ENCODE measurements around the gene GP1BA. TPM values are rescaled to one million over a fixed set of nuclear protein-coding genes. Genes with fewer than 3 reads are reported as not detected.

The GP1BA gene
- total RNA-seq, 1 donor from 2014 or later: not detected

DNA sequence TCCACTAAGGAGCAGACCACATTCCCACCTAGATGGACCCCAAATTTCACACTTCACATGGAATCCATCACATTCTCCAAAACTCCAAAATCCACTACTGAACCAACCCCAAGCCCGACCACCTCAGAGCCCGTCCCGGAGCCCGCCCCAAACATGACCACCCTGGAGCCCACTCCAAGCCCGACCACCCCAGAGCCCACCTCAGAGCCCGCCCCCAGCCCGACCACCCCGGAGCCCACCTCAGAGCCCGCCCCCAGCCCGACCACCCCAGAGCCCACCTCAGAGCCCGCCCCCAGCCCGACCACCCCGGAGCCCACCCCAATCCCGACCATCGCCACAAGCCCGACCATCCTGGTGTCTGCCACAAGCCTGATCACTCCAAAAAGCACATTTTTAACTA is 1.6 kb downstream of the GP1BA start:
- intact Hi-C loops (cut with DNase I): no loop called here
- no peak for DNase-seq (ENCODE audit: low spot score)

DNA sequence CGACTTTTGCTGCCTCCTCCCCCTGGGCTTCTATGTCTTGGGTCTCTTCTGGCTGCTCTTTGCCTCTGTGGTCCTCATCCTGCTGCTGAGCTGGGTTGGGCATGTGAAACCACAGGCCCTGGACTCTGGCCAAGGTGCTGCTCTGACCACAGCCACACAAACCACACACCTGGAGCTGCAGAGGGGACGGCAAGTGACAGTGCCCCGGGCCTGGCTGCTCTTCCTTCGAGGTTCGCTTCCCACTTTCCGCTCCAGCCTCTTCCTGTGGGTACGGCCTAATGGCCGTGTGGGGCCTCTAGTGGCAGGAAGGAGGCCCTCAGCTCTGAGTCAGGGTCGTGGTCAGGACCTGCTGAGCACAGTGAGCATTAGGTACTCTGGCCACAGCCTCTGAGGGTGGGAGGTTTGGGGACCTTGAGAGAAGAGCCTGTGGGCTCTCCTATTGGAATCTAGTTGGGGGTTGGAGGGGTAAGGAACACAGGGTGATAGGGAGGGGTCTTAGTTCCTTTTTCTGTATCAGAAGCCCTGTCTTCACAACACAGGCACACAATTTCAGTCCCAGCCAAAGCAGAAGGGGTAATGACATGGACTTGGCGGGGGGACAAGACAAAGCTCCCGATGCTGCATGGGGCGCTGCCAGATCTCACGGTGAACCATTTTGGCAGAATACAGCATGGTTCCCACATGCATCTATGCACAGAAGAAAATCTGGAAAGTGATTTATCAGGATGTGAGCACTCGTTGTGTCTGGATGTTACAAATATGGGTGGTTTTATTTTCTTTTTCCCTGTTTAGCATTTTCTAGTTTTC is 2.3 kb downstream of the GP1BA start:
- DNase-seq (ENCODE audit: low spot score): no peak
- intact Hi-C loops (cut with DNase I): no loop called here

DNA sequence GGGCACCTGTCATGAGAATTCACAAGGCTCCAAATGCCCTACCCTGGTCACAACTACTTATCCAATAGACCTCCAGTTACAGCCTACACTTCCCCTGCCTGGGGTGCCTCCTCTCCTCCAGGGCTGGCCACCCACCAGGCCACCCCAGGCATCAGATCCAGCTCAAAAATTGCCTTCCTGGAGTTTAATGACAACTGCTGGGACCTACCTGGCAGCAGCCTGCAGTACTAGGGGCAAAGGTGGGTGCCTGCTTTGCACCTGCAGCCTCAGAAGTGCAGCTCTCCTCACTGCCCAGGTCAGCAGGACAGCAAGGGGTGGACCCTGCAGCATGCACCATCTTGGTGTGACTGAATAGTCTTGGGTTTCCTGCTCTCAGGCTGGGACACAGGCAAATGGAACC is 3.6 kb downstream of the GP1BA start:
- intact Hi-C loops (cut with DNase I): no loop called here

DNA sequence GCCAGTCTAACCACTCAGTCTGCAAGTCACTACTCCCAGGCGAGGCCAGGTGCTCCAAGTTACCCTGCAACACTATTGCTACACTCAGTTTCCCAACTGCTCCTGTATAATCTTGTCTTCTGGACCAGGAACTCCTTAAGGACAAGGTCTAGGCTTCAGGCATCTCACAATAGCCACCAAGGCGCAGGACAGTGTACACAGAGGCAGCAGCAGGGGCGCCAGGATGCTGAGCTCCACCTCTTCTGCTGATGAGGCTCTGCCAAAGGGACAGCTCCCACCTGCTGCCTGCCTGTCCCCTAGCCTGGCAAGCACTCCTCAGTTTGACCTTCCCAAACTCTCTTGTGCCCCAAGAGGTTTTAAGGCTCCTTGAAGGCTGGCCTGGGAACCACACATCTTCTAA is 4.4 kb downstream of the GP1BA start:
- intact Hi-C loops (cut with DNase I): no loop called here
- DNase-seq (ENCODE audit: low spot score): no peak

More for the DNA sequence above, 3.6 kb downstream of the GP1BA start:
- DNase-seq (ENCODE audit: low spot score): no peak

DNA sequence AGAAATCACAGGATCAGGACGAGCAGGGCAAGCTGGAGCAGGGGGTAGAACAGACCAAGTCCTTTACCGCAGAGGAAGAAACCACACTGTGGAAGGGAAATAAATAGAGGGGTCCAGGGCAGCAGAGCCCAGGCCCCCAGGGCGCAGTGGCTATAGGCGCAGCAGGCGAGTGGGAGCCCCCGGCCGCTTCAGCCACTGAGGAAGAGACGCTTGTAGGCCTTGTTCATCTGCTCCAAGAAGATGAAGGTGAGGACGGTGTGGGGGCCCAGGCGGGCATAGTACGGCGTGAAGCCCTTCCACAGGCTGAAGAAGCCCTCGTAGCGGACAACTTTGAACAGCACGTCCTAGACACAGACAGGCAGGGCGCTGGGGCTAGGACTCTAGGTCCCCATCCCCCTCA is 5.5 kb downstream of the GP1BA start:
- intact Hi-C loops (cut with DNase I): no loop called here
- no peak for DNase-seq (ENCODE audit: low spot score)

DNA sequence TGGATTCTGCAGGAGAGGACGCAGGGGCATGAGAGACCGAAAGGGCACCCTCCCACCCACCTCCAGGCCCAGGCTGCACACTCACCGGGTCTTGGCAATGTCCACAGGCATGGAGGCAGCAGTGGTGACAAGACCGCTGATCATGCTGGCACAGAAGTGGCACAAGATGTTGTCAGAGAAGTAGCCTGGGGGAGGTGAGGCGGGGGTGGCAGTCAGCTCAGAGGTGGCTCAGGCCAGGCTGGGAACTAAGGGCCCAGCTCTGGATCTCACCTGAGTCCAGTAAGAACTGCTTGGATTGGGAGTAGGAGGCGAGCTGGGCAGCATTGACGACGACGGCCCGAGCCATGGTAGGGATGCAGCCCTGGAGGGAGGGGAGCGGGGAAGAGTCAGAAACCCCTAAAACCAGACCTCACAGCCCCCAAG is 6.0 kb downstream of the GP1BA start:
- DNase-seq (ENCODE audit: low spot score): no peak
- intact Hi-C loops (cut with DNase I): no loop called here

DNA sequence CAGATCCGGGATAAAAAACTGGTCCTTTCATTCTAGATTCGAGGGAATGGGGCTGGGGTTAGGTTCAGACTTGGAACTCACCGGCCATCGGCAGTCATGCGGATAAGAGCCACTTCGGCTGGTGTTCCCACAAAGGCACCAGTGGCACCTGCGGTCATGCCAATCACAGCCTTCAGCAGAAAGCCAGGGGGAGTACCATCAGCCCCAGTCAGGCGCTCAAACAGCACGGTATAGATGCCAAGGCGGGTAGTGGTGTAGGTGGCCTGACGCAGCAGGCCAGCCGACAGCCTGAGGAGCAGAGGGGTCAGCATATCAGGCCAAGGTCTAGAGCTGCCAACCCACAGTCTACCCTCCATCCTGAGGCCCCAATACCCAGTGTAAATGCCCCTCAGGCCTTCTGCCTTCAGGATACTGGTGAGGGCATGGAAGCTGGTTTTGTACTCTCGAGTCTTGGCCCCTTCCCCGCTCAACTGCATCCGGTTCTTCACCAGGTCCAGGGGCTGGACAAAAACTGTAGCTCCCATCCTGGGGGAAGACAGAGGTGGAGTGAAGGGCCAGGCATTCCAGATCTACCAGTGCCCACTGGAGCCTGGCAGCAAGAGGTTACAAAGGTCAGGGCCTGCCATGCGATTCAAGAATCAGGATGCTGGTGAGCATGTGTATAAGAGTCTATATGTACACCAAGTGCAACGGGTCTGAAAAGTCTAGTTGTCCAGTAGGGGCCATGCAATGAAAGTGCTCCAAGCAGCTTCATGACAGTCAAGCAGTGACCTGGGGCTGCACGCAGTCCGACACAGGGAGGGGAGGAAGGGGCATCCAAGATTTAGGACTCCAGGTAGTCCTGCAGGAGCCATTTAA is 6.8 kb downstream of the GP1BA start:
- intact Hi-C loops (cut with DNase I): no loop called here
- DNase-seq (ENCODE audit: low spot score): no peak

DNA sequence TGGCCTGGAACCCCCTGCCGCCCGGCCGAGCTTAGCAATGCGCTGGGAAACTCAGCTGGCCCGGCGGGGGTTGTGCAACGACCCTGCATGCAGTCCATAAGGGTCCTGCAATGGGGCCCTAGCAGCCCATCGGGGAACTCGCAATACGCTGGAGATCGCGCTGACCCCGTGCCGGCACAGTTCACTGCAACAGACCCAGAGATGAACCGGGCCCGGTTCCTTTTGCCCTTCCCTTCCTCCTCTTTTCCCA is 7.4 kb downstream of the GP1BA start:
- no peak for DNase-seq (ENCODE audit: low spot score)
- intact Hi-C loops (cut with DNase I): no loop called here

DNA sequence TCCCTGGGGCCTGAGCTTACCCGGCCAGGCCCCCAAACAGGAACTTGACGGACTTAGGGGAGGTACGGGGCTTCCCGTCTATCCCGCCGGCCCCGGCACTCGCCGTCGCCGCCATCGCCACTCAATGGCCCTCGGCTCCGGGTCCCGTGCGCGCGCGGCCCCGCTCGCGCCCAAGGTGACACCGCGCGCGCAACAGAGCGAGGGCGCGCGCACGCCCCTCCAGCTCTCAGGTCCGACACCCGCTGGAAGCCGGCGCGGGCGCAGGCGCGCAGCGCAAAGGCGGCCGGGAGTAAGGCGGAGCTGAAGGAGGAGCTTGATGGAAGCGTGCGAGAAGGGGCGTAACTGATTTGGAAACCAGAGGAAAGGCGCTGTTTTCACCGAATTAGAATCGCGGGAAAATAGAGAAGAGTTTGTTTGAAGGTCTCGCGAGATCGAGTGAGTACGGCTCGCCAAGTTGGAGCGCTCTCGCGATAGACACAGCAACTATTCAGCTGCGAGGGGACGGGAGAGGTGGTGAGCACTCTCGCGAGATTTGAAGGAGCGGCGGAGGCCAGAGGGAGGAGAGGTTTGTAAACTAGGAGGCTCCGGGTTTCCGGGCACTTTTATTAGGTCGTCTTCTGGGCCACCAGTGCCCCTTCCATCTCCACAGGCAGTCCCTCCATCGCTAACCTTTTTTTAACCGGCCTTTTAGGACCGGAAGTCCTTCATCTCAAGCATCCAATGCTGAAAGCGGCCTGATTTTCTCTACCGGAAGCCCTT is 7.9 kb downstream of the GP1BA start, which contains the start of the genes RNF167 and SLC25A11:
Gene RNF167, plus strand, starts transcription at position 473 of the 759 bp plus-strand sequence. CDS start 642 bp downstream, outside the sequence.
Gene SLC25A11, minus strand, starts transcription at position 251 of the 759 bp plus-strand sequence. Its CDS starts 136 bp downstream, at position 115.
- peak; percentile 97 for DNase-seq (ENCODE audit: low spot score)
- intact Hi-C loops (cut with DNase I): loop anchor here (1.0 to 5.0 kb wide), 4 partner anchors 8 to 57 kb away; partner anchors contain the start of genes INCA1, KIF1C, PFN1 and SPAG7

DNA sequence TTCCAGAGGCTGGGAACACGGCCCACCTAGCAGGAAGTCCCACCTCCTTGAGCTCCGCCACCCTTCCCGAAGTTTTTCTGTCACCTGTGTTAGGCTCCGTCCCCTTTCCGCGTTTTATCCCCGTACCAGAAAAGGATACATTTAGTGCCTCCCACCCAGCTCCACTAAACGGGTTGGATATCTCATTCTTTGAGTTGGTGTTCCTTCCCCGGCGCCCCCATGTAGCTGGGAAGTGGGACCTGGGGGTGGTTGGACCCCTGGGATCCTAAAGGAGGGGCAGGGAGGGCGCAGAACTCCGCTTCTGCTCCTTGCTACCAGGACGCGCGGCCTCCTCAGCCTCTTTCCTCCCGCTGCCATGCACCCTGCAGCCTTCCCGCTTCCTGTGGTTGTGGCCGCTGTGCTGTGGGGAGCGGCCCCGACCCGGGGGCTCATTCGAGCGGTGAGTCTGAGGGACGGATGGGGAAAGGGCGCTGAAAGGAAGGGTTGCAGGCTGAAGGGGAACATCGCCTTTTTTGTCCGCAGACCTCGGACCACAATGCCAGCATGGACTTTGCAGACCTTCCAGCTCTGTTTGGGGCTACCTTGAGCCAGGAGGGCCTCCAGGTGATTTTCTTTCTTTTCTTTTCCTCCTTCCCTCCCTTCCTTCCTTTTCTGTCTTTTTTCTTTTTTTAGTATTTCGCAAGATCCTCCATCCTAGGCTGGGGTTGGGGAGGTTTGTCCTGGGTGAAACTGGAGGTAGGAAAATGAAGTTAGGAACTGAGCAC is 8.7 kb downstream of the GP1BA start:
- DNase-seq (ENCODE audit: low spot score): peak; percentile 85
- intact Hi-C loops (cut with DNase I): loop anchor here (1.0 to 5.0 kb wide), 4 partner anchors 8 to 56 kb away; partner anchors contain the start of genes INCA1, KIF1C, PFN1 and SPAG7

DNA sequence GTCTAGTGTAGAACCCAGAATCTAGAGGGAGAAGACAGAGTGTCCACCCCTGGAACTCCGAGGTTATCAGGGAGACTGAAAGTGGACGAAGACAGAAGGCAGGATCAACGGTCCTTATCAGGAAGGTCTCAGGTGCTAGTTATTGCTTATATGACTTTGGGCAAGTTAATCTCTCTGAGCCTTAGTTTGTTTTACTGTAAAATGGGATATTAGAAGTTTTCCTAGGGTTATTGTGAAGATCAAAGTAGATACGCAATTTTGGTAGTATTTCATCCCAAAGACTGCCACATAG is 9.2 kb downstream of the GP1BA start:
- no peak for DNase-seq (ENCODE audit: low spot score)
- intact Hi-C loops (cut with DNase I): loop anchor here (2.0 to 5.0 kb wide), 2 partner anchors 34 to 56 kb away; partner anchors contain the start of genes INCA1 and KIF1C

DNA sequence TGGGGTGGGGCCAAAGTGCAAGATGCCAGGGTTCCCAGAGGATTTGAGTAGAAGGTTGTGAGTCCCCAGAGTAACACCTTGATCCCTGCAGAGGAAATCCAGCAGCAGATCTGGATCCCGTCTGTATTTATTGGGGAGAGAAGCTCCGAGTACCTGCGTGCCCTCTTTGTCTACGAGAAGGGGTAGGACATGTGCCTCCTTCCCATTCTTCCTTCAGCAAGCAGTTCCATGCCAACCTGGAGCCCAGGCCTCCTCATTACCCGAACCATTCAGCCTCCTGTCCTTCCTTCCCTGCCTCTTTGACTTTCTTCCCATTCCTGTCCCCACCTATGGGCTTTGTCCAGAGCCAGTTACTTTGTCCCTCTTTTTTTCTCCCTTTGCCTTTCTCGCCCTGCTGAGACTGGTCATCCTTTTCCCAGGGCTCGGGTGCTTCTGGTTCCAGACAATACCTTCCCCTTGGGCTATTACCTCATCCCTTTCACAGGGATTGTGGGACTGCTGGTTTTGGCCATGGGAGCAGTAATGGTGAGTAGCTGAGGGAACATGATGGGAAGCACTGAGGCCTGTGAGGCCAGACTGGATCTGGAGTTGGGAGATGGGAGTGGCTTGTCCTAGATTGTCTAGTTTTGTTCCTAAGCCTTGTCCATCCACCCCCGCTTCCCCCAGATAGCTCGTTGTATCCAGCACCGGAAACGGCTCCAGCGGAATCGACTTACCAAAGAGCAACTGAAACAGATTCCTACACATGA is 10.9 kb downstream of the GP1BA start:
- no peak for DNase-seq (ENCODE audit: low spot score)
- intact Hi-C loops (cut with DNase I): loop anchor here (5.0 kb wide), 1 partner anchor 36 kb away; no protein-coding TSS in a partner anchor

DNA sequence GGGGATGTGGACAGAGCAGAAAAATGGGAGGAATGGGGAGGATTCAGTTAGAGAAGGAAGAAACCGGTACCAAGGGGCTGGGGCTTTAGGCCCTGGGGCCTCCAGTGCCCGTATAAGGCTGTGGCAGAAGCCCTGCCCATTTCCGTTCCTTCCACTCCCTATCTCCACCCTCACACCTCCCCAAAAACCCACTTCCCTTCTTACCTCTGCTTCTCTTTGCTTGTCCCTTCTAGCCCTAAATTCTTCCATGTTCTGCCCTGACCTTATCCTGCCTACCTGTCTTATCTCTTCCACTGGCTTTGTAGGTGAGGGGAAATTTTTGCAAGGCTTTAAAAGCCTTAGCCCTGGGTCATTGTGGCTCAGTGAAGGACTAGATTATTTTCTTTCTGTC is 12.1 kb downstream of the GP1BA start:
- intact Hi-C loops (cut with DNase I): loop anchor here (5.0 kb wide), 1 partner anchor 37 kb away; no protein-coding TSS in a partner anchor
- DNase-seq (ENCODE audit: low spot score): peak; percentile 86

DNA sequence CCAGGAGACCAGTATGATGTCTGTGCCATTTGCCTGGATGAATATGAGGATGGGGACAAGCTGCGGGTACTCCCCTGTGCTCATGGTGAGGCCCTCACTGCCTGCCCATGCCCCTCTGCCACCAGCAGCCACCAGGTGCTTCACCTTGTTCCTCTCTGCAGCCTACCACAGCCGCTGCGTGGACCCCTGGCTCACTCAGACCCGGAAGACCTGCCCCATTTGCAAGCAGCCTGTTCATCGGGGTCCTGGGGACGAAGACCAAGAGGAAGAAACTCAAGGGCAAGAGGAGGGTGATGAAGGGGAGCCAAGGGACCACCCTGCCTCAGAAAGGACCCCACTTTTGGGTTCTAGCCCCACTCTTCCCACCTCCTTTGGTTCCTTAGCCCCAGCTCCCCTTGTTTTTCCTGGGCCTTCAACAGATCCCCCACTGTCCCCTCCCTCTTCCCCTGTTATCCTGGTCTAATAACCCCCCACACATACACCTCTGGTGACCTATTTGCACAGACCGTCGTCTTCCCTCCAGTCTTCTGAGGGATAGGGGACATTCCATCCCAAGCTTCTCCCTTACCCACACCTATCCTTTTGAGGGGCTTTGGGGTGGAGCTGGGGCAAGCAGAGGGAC is 12.6 kb downstream of the GP1BA start:
- intact Hi-C loops (cut with DNase I): loop anchor here (5.0 kb wide), 1 partner anchor 37 kb away; no protein-coding TSS in a partner anchor
- no peak for DNase-seq (ENCODE audit: low spot score)

DNA sequence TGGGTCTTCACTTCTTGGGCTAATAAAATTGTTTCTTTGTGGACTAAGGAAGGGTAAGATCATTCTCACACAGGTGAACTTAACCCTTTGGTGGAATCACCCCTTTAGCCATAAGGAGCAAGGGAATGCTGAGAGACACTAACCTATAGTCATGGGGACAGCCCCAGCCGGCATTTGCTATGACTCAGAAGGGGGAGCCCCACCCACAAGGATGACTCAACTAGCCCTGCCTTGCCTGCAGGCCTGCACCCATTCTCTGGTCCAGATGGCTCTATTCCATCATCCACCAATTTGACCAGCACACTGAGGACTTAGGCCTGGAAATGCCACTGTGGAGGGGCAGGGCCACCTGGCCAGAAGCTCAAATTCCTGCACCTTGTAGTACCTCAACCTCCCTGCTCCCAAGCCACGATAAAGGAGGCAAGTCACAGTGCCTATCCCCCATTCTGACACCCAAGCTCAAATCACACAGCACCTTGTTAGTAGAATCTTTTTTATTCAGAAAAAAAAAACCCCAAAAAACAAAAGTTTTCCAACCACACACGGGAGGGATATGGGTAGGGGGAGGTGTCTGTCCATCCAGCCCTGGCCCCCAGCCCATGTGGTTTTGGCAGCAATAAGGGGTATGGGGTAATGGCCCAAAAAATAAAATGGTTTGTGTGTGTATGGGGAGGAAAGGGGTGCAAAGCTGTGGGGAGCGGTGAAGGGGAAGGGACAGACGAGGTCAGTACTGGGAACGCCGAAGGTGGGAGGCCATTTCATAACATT is 13.3 kb downstream of the GP1BA start:
- DNase-seq (ENCODE audit: low spot score): peak; percentile 93
- intact Hi-C loops (cut with DNase I): no loop called here

DNA sequence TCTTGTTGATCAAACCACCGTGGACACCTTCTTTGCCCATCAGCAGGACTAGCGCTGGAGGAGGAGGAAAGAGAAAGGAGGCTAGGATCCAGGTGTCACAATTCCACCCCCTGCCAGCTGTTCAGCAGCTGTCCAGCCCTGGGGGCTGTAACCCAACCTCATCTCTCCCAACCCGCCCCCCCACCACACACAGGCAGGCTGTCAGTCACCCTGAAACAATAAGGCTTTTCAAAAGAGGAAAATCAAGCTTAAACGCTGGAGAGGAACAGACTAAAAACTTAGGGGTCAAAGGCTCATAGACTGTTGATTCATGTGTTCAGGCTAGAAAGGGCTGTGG is 13.8 kb downstream of the GP1BA start:
- DNase-seq (ENCODE audit: low spot score): no peak
- intact Hi-C loops (cut with DNase I): no loop called here

DNA sequence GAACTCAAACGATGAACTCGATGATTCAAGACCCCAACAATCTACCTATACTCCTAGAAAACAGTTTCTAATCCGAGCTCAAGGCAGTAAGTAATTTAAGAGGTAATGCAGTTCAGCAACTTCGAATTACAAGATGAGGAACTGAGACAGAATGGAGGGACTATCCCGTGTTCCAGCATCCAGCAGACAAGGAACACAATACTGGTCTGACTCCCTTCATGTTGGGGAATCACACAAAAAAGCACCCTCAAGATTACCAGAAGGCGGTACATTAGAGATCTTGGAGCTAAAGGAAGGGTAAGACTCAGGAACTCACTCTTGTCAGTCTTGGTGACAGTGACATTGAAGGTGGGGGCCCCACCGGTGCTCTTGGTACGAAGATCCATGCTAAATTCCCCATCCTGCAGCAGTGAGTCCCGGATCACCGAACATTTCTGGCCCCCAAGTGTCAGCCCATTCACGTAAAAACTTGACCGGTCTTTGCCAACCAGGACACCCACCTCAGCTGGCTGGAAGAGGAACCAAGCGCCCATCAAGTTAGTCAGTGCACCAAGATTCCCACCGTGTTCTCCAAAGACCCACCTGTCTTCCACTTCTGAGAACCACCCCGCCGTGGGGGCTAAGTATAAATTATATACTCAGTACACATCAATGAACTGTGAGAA is 14.4 kb downstream of the GP1BA start:
- intact Hi-C loops (cut with DNase I): no loop called here
- no peak for DNase-seq (ENCODE audit: low spot score)

All from cardiac septum (tissue), 1 donor.